Brain microvascular endothelial cell (primary cell): Measurements from ENCODE around the gene GLS.

Experiments used
- DNase-seq: peaks from one replicate; pipeline ENCODE4 v3.0.0-alpha.2; 2020
- H3K27ac ChIP-seq: fragments of 250-450 bp; sonication (Bioruptor Pico); 2 replicates; pipeline ENCODE4 v1.5.1; 2020; ENCODE audit warnings: mild to moderate bottlenecking, moderate library complexity
- H3K27me3 ChIP-seq: fragments of 250-450 bp; sonication (Bioruptor Pico); replicated peaks from 2 replicates; pipeline ENCODE4 v1.5.1; 2020; ENCODE audit warnings: mild to moderate bottlenecking
- H3K36me3 ChIP-seq: fragments of 250-450 bp; sonication (Bioruptor Pico); replicated peaks from 2 replicates; pipeline ENCODE4 v1.5.1; 2020; ENCODE audit warnings: mild to moderate bottlenecking
- H3K4me3 ChIP-seq: 2 replicates; pipeline ENCODE4 v1.5.1; 2011; ENCODE audit warnings: low read depth, mild to moderate bottlenecking, control low read depth, low read length, moderate library complexity
- in situ Hi-C: cut with HindIII; loops from 2 replicates; pipeline ENCODE4 v1.10.0; 2017; ENCODE audit warnings: low sequenced_read_pairs, low pct_ligation_motif_present
- TF ChIP-seq, protein P1 (sequence below): IDR thresholded peaks from 2 replicates; pipeline ENCODE4 v1.5.1; 2011; ENCODE audit warnings: low read depth, mild to moderate bottlenecking, moderate library complexity, low read length, control low read depth, inconsistent platforms; ENCODE audit errors: missing control alignments

Gene GLS

DNA sequence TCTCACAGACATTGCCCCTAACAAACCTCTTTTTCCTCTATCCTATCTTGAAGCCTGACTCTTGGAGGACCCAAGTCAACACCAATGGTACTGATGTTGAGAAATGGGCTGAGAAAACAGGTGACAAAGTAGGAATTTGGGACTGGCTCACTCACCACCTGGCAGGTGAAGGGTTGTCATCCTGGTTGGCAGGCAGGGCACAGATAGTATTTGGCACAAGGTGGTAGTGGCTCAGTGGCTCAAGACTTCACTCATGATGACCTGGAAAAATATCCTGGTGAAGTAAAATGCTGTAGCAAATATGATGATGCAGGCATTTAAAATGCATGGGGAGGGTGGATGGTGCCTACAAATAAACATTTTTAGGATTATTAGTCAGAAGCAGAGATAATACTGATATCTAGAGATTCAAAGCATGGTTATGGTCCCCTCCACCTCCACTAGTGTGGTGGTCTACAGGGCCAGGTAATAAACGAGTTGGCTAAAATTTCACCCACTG lies 38.0 kb upstream of the GLS start:
- DNase-seq = no peak
- TF ChIP-seq, protein P1, sequence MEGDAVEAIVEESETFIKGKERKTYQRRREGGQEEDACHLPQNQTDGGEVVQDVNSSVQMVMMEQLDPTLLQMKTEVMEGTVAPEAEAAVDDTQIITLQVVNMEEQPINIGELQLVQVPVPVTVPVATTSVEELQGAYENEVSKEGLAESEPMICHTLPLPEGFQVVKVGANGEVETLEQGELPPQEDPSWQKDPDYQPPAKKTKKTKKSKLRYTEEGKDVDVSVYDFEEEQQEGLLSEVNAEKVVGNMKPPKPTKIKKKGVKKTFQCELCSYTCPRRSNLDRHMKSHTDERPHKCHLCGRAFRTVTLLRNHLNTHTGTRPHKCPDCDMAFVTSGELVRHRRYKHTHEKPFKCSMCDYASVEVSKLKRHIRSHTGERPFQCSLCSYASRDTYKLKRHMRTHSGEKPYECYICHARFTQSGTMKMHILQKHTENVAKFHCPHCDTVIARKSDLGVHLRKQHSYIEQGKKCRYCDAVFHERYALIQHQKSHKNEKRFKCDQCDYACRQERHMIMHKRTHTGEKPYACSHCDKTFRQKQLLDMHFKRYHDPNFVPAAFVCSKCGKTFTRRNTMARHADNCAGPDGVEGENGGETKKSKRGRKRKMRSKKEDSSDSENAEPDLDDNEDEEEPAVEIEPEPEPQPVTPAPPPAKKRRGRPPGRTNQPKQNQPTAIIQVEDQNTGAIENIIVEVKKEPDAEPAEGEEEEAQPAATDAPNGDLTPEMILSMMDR = no peak
- in situ Hi-C loops = no loop called here
- H3K36me3 ChIP-seq = no peaks in the 10 kb centered on the region
- H3K27me3 ChIP-seq = no peaks in the 10 kb centered on the region
- H3K4me3 ChIP-seq = no peak overlapping the region
- H3K27ac ChIP-seq = no peak overlapping the region

DNA sequence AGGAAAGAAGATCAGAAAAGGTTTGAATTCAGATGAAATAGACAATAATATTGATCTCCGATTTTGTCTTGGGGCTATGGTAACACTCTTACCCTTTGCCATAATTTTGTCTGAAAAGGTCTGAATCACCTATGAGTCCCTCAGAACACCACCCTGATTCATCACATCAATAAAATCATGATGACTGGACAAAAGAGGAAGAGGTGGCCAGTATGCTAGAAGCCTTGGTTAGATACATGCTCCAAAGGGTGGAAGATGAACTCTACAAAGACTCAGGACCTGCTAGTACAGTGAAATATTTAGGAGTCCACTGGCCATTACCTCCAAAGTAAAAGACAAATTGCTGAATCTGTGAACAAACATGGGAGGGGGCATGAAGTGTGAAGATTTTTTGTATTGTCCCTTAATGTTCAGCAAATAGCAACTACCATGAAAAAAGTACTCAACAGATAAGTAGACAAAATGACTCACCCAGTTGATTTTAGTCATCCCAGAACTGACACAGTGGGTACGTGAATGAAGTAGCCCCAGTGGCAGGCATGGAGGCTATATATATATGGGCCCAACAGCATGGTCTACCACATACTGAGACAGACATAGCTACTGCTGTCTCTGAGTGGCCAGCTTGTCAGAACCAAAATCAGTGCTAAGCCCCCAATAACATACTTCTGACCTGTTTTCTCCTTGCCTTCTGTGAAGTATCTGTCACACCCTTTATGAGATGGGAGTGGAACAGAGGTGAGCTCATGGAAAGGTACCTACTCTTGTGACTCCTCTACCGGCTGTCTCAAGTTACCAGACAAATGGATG lies 36.5 kb upstream of the GLS start:
- no peaks in the 10 kb centered on the region for H3K36me3 ChIP-seq
- no peak overlapping the region for H3K27ac ChIP-seq
- no peaks in the 10 kb centered on the region for H3K27me3 ChIP-seq
- in situ Hi-C loops = no loop called here
- H3K4me3 ChIP-seq = no peak overlapping the region
- DNase-seq = peak; percentile 73
- TF ChIP-seq, protein P1 = no peak

DNA sequence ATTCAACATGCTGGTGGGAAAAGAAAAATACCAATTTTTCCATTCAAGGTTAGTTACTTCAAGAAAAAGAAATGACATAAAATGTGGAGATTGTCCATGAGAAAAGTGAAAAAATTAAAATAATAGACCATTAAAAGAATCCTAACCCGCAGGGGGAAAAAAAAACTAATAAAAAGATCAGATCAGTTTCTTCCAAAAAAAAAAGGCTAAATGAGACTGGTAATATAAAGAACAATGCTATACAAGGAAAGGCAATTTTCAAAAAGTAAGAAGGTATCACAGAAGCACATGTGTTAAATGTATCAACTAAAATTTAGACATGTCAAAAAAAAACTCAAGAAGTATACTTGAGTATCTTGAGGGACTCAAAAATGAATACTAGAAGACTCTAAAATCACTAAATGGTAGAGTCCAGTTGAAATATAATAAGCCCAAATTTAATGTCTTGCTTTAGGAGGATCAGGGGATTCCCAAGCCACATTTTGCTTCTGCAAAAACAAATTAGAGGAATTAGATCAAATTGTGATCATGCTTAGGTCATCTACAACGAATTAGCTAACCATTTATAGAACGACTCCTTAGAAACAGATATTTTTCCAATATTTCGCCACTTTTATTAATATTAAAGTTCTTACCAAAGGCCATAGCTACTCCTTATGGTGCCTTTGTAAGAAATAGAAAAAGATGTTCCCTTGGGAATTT lies 35.8 kb upstream of the GLS start:
- in situ Hi-C loops = no loop called here
- no peak for DNase-seq
- Histone ChIP-seq H3K4me3 (no peak overlapping the region), H3K27me3 (no peaks in the 10 kb centered on the region), H3K27ac (no peak overlapping the region), H3K36me3 (no peaks in the 10 kb centered on the region)
- TF ChIP-seq, protein P1 = no peak

DNA sequence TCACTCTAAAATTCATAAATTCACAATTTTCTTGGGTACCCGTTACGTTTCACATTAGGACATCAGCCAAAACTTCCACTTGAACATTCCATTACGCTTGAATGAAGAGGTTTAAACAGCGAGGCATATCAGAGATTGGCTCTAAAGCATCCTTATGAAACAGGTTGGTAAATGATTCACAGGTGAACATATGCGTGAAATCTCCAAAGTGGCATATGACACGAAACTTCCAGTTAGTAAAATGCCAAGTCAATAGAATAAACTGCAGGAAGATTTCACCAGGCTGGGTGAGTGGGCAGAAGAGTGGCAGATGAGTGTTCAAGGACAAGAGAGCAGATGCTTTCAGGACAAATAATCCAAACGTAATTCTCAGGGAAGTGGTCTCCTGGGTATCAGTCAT lies 33.9 kb upstream of the GLS start:
- TF ChIP-seq, protein P1 = no peak
- Histone ChIP-seq H3K36me3 (no peaks in the 10 kb centered on the region), H3K27me3 (no peaks in the 10 kb centered on the region), H3K4me3 (no peak overlapping the region), H3K27ac (no peak overlapping the region)
- no peak for DNase-seq
- in situ Hi-C loops = no loop called here

DNA sequence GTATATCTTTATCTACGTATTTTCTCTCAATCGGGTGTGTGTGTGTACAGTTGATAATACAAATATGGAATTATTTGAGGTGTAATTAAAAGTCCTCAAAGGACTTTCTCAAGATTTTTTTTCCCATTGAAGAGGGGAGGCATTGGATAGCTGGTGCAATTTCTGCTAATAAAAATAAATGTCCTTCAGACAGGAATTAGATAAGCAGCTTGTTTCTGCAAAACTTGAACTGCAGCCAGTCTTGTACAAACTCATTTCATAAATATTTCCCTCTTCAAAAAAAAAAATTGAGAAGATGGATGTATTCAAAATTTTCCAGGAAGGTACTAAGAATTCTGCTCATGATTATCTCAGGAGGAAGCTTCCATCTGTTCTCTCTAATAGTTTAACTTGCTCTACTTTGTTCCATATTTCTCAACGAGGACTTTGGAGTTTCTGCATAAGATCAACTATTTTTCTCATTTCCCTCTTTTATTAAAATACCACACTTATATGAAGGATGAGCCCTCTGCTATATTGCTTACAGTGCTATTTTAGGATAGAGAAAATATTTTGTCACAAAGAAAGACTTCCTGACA lies 33.0 kb upstream of the GLS start:
- in situ Hi-C loops = no loop called here
- no peak for DNase-seq
- TF ChIP-seq, protein P1 = no peak
- Histone ChIP-seq H3K36me3 (no peaks in the 10 kb centered on the region), H3K4me3 (no peak overlapping the region), H3K27me3 (no peaks in the 10 kb centered on the region), H3K27ac (no peak overlapping the region)
